Activated T-cell treated with anti-CD3 and anti-CD28 coated beads for 4 hours (primary cell): ENCODE results near the gene ANAPC5.
"Not testable (repeated sequence)": the region's sequence is repeated elsewhere in the genome, so short reads cannot be mapped to it uniquely, and the experiment has no call there.

Experiments used
- DNase-seq: peaks from one replicate; pipeline ENCODE4 v3.0.0-alpha.2; 2020

The ANAPC5 gene

DNA sequence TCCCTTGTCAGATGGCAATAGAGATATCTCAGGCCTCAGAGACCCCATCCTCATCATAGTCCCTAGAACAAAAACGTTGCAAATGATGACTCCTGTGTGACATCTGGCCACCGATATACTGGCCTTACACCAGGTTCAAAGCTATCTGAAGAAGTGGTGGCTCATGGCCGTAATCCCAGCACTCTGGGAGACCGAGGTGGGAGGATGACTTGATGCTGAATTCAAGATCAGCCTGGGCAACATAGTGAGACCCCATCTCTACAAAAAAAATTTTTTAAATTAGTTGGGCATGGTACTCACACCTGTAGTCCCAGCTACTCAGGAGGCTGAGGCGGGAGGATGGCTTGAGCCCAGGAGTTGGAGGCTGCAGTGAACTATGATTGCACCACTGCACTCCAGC, 68.8 kb downstream of the ANAPC5 start:
- DNase-seq = no peak

DNA sequence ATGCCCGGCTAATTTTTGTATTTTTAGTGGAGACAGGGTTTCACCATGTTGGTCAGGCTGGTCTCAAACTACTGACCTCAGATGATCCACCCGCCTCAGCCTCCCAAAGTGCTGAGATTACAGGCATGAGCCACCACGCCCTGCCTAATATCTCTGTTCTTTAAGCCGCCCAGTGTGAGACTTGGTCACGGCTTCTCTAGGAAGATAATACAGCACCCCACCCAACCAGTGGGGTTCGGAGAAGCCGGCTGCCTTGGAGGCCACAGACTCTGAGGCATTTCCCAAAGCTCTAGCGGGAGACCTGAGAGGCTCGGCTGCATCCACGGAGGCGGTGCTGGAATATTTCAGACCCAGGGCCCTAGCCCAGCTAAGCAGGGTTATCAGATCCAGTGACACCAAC, 69.3 kb downstream of the ANAPC5 start:
- not testable (repeated sequence) for DNase-seq

DNA sequence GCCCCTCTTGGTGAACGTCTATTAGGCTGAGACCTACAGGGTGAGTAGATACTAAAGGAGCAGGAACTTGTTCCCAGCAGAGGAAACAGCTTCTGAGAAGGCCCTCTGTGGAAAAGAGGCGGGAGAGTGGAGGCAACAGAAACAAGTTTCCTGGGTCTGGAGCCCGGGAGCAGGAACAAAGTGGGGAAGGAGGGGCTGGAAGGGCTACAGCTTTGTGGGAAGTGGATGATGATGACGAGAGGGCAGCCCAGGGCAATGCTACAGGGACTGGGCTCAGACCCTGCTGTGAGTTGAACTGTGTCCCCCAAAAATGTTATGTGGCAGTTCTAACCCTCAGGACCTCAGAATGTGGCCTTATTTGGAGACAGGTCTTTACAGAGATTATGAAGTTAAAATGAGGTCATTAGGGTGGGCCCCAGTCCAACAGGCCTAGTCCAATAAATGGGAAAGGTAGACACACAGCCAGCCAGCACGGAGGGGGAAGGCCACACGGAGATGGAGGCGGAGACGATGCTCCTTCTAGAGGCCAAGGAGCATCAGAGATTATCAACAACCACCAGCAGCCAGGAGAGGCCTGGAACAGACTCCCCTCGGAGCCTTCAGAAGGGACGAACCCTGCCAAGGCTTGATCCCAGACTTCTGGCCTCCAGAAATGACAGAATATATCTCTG, 70.0 kb downstream of the ANAPC5 start:
- DNase-seq = no peak

DNA sequence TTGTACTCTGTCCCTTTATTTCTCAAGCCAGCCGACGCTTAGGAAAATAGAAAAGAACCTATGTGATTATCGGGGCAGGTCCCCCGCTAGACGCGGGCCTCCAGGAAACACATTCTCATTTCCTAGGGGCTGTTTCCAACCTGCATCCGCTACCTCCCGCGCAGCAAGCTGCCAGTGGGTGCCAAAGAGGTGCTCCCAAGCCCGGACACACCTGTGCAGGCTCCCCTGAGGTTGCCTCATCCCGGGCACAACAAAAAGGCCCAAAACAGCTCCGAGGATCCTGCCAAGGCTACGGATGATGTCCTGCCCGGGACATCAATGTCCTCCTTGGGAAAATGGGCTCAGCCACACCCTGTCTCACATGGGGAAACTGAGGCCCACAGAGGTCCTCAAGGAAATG, 71.1 kb downstream of the ANAPC5 start:
- not testable (repeated sequence) for DNase-seq

DNA sequence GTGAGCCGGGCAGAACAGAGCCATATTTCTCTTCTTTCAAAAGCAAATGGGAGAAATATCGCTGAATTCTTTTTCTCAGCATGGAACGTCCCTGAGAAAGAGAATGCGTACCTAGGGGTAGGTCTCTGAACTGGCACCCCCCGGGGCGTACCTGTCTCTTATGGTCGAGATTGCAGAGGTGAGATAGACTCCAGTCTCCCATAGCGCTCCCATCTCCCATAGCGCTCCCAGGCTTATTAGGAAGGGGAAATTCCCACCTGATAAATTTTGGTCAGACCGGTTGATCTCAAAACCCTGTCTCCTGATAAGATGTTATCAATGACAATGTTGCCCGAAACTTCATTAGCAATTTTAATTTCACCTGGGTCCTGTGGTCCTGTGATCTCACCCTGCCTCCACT, 71.7 kb downstream of the ANAPC5 start:
- DNase-seq = not testable (repeated sequence)

DNA sequence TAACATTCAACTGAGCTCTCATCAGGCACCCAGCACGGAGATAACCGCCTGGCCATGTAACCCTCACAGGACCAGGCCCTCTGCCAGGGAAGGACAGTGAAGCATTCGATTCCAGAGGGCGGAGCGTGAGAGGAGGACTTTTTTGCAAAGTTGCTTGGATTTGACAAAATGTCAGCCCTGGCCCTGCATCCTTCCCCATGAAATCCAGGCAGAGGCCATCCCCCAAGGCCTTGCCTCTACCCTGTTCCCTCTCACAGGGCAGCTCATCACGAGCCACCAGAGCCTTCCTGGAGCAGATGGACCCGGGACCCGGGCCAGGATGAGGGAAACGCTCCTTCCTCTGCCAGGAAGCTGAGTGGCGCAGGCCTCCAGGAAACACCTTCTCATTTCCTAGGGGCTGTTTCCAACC, 72.7 kb downstream of the ANAPC5 start:
- DNase-seq = no peak

DNA sequence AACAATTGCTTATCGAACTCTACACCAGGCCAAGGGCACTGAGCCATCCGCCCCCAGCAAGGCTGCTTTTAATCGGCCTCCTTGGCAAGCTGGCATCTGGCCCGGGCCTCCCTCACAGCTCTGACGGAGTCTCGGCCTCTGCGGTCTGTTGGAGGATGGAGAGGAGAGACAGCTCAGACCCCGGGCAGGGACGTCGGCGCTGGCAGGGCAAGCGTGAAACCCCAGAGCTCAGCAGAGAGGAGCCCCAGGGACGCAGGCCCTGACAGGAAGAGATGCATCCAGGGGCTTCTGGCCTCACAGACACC, 73.2 kb downstream of the ANAPC5 start:
- DNase-seq = no peak

DNA sequence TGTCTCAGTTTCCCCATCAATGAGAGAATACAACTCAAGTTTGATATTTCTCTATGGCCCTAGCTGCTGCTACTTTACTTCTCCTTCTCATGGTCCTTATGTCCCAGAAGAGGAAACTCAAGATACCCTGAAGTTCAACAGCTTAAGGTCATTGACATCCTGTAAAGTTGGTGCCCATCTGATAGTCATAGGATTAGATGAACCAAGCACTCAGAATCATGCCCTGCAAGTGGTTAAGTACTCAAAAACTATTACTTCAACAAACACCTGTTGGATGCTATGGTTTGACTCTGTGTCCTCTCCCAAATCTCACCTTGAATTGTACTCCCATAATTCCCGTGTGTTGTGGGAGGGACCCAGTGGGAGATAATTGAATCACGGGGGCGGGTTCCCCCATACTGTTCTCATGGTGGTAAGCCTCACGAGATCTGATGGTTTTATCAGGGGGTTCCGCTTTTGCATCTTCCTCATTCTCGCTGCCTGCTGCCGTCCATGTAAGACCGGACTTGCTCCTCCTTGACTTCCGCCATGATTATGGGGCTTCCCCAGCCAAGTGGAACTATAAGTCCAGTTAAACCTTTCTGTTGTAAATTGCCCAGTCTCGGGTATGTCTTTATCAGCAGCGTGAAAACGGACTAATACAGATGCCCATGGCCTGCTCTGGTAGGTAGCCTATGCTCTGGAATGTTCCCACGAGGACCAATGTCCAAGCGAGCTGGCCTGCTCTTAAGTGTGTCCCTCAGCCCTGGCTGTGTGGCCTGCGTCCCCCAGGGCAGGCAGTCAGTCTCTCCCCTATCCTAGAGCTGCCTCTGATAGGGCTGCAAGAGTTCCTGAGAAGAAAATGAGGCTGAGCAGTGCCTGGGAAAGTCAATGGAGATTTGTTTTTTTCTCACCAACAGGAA, 73.8 kb downstream of the ANAPC5 start:
- DNase-seq = no peak

DNA sequence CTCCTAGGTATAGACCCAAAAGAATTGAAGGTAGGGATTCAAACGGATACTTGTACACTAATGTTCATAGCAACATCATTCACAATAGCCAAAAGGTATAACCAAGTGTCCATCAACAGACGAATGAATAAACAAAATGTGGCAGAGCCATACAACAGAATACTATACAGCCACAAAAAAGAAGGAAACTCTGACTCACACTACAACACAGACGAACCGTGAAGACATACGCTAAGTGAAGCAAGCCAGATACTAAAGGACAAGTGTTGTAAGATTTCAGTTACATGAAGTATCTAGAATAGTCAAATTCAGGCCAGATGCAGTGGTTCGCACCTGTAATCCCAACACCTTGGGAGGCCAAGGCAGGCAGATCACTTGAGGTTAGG, 74.8 kb downstream of the ANAPC5 start:
- DNase-seq = no peak

DNA sequence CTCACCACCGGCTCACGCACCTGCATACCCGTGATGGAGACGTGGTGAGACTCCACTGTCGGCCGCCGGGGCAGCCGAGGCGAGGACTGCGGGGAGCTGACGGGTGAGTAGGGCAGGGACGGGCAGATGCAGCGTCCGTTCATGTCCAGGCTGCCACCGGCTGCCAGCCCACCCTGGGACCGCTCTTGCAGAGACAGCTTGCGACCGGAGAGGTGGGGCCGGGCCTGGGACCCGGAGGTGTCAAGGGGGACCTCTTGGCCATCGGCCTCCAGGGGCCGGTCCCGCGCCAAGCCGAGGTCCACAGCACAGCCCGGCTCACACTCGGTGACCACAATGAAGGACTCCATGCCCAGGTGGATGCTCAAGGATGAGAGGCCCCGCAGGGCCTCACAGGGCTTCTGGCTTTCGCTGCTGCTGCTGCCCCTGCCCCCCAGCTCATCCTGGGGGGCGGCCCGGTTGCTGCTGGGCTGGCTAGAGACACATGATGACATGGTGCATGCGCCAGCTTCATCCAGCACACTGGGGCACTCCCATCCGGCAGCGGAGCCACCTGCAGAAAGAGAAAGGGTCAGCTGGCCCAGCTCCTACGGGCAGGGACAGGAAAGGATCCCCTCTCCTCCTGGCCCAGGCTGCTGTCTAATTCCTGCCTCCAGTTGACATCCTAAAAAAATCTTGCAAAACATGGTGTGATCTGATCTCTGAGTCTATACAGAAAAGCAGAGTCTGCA, 78.0 kb downstream of the ANAPC5 start:
- DNase-seq = no peak

DNA sequence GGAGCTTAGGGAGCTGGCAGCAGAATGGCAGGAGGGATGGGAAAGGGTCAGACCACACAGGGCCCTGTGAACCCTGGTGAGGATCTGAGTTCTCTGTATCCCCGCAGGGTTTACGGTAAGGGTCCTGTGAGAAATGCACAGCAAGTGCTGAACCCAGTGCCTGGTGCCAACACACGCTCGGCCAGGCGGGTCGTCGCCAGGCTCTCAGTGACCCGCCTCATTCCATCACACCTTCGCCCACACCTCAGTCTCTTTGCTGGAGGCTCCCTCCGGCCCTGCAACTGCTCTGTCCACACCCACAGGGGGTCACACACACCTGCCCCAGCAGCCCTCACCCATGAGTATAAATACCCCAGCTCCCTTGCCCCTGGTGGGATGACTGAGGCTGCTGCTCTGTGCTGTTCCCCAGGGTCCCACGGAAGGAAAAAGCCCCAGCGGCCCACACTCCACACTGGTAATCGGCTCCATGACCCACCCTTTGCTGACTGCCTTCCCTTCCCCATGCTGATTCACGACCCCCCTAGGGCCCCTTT, 78.8 kb downstream of the ANAPC5 start:
- DNase-seq = no peak

DNA sequence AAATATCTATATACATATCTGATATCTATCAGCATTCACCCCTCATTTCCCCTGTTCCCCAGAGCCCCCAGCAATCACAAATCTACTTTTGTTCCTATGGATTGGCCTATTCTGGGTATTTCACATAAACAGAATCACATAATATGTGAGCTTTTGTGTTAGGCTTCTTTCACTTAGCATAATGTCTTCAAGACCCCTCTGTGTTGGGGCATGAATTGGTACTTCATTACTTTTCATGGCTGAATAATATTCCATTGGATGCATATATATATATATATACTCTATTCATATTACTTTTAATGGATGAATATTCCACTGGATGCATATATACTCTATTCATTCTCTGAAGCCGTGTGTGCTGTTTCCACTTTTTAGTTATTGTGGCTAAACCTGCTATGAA, 84.4 kb downstream of the ANAPC5 start:
- no peak for DNase-seq

DNA sequence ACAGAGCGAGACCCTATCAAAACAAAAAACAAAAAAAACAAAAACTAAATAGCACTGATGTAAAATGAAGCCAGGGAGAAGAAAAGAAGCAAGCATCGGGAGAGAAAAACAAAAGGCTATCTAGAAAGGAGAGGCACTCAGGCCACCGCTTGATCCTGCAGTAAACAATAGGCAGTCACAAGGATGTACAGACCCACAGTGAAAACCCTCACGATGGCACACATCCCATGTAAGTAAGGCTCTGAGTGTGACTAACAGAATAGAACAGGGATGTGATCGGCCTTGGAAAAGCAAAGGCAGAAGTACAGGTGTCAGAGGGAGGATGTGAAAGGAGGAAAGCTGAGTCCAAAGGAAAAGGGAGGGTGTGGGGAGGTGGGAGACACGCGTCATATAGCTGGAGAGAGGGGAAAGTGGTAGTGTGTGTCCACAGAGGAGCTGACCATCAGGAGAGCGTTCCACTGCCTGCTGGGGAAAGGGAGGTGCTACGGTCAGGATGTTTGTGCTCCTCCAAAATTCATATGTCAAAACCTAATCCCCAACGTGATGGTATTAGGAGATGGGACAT, 87.2 kb downstream of the ANAPC5 start:
- DNase-seq = no peak

DNA sequence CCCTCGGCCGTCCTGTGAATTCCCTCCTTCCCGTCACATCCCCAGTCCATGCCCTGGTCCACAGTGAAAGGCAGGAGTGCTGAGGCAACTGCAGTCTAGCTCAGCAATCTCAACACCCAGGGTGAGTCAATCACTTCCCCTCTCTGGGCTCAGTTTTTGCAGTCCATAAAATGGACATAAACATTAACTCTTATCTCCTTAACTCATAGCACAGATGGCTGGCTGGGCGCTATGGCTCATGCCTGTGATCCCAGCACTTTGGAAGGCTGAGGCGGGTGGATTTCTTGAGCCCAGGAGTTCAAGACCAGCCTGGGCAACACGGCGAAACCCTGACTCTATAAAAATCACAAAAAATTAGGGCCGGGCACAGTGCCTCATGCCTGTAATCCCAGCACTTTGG, 88.1 kb downstream of the ANAPC5 start:
- DNase-seq = no peak

DNA sequence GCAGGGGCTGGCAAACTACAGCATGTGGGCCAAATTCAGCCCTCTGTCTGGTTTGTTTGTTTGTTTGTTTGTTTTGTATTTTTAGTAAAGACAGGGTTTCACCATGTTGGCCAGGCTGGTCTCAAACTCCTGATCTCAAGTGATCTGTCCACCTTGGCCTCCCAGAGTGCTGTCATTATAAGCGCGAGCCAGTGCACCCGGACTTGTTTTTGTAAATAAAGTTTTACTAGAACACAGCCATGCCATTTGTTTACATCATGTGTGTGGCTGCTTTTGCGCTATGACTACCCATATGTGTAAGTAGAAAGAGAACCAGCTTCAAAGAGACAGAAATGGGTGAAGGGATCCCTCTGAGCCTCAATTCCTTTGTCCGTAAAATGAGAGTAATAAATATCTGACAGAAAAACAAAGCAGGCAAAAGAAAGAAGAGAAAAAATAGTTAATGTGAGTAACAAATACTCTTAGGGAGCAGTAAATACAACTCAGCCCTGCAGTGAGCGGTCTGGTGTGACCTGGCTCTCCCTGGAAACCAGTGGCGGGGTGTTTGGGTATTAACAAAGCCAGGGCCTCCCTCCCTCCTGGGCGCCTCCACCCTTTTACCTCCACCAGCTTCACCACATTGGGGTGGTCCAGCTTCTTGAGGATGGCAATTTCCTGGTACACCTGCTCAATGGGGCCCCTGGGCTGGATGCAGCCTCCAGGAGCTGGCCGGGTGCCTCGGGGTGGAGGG, 88.8 kb downstream of the ANAPC5 start:
- DNase-seq = no peak

DNA sequence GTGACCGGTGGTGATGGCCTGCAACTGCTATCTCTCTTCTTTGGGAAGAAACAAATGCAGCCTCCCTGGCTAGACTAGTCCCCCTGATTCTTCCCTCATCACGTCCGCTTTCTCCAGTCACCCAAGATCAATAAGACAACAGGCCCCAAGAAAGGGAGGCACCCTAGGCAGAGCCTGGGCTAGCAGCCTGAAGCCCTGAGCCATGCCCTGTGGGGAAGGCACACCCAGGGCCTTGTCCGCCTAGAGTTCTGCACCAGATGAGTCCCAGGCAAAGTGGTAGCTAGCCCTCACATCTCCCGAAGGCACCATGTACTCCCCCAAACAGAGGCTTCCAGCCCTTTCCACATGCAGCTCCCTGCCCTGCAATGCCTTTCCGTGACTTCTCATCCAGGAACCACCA, 90.8 kb downstream of the ANAPC5 start:
- DNase-seq = no peak

DNA sequence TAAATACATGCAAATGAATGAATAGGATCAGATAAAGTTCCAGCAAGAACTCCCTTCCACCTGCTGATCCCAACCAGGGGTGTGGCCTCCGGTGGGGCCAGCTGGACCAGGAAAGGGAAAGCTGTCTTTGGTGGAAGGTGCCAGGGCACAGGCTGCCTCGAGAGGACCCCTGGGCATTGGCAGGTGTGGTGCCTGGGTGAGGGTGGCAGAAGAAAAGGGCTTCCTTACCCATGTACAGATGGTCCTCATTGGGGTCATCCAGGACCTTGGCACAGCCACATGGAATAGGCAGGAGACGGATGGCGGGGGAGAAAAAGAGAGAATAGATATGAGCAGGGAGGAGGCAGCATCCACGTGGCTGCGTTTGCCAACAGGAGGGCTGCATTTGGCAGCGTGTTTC, 92.1 kb downstream of the ANAPC5 start:
- DNase-seq = no peak

DNA sequence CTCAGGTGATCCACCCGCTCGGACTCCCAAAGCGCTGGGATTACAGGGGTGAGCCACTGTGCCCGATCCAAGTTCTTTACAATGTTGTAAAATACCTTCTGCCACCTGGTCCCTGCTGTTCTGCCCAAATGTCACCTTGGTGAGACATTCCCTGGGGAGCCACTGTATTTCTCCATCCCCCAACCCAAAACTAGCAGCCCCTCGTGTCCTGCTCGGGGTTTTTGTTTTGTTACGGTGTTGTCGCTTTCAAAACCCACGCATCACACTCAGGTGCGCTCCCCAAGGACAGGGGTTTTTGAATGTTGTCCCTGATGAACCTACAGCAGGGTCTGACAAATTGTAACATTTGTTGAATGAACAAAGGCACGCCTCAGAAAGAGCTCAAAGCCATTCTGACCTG, 93.1 kb downstream of the ANAPC5 start:
- DNase-seq = no peak
